HepG2 (cell line): Measurements from ENCODE around the gene OBP2B. TPM values are rescaled to one million over a fixed set of nuclear protein-coding genes. Genes with fewer than 3 reads are reported as not detected.

Experiments used
- AGO1 ChIP-seq: fragments of 200-400 bp; formaldehyde crosslinking; IDR thresholded peaks from 2 replicates; pipeline ENCODE4 v1.6.1; 2017; ENCODE audit warnings: mild to moderate bottlenecking, low read depth, low read length, moderate library complexity; ENCODE audit not compliant: poor library complexity, severe bottlenecking
- ATF5 ChIP-seq: sonication (generic); formaldehyde crosslinking; IDR thresholded peaks from 2 replicates; pipeline ENCODE4 v1.4.0; 2020; ENCODE audit warnings: mild to moderate bottlenecking, low read depth, missing genetic modification reagents
- ATM ChIP-seq: fragments of 450-650 bp; IDR thresholded peaks from 2 replicates; pipeline ENCODE4 v1.7.1; 2017; ENCODE audit warnings: mild to moderate bottlenecking, borderline replicate concordance
- CCAR2 ChIP-seq: fragments of 200-400 bp; formaldehyde crosslinking; optimal IDR thresholded peaks from 2 replicates; pipeline ENCODE3; 2018; ENCODE audit warnings: low read depth, mild to moderate bottlenecking, low read length, moderate library complexity
- CENPBD1 ChIP-seq: sonication (generic); formaldehyde crosslinking; IDR thresholded peaks from 2 replicates; pipeline ENCODE4 v1.8.0; 2022; ENCODE audit warnings: missing genetic modification reagents, low read depth, mild to moderate bottlenecking, borderline replicate concordance
- FOXK1 ChIP-seq: sonication (generic); formaldehyde crosslinking; IDR thresholded peaks from 2 replicates; pipeline ENCODE4 v1.4.0; 2020; ENCODE audit warnings: low read depth, missing genetic modification reagents, borderline replicate concordance
- NR2F6 ChIP-seq, 2 experiments: IDR thresholded peaks; 2 replicates each; pipeline ENCODE4 v1.6.1; 2016; ENCODE audit warnings: antibody characterized with exemption in 1 of 2, mild to moderate bottlenecking in 1 of 2
- PATZ1 ChIP-seq: sonication (generic); formaldehyde crosslinking; IDR thresholded peaks from 2 replicates; pipeline ENCODE4 v1.4.0; 2020; ENCODE audit warnings: missing genetic modification reagents
- PAWR ChIP-seq: sonication (generic); formaldehyde crosslinking; IDR thresholded peaks from 2 replicates; pipeline ENCODE4 v1.4.0; 2020; ENCODE audit warnings: missing genetic modification reagents, mild to moderate bottlenecking, borderline replicate concordance
- TRIM22 ChIP-seq: fragments of 450-650 bp; IDR thresholded peaks from 2 replicates; pipeline ENCODE4 v1.6.1; 2017
- USF2 ChIP-seq, 2 experiments: sonication (generic) in 1 of 2; formaldehyde crosslinking in 1 of 2; IDR thresholded peaks; 2 replicates each; pipeline versions ENCODE4 v1.5.1 to v1.6.1; 2011 to 2020; ENCODE audit warnings: borderline replicate concordance in 1 of 2, low read depth in 1 of 2, low read length in 1 of 2, mild to moderate bottlenecking in 1 of 2, missing genetic modification reagents in 1 of 2, moderate library complexity in 1 of 2
- ZBTB25 ChIP-seq: IDR thresholded peaks from 2 replicates; pipeline ENCODE4 v1.6.1; 2018; ENCODE audit warnings: missing genetic modification reagents
- ZFP36 ChIP-seq: fragments of 150-350 bp; IDR thresholded peaks from 2 replicates; pipeline ENCODE4 v1.6.1; 2018; ENCODE audit warnings: borderline replicate concordance, low read length, low read depth; ENCODE audit not compliant: partially characterized antibody
- ZFP62 ChIP-seq: sonication (generic); formaldehyde crosslinking; IDR thresholded peaks from 2 replicates; pipeline ENCODE4 v1.4.0; 2020; ENCODE audit warnings: missing genetic modification reagents
- ZNF207 ChIP-seq: fragments of 450-650 bp; IDR thresholded peaks from 2 replicates; pipeline ENCODE4 v1.6.1; 2016; ENCODE audit warnings: antibody characterized with exemption, borderline replicate concordance
- ZNF235 ChIP-seq: sonication (generic); formaldehyde crosslinking; IDR thresholded peaks from 2 replicates; pipeline ENCODE4 v1.8.1; 2023; ENCODE audit warnings: mild to moderate bottlenecking, missing genetic modification reagents, borderline replicate concordance
- ZNF644 ChIP-seq: IDR thresholded peaks from 2 replicates; pipeline ENCODE4 v1.6.1; 2016; ENCODE audit warnings: low read depth
- polyA plus RNA-seq, 8 experiments: library from polyadenylated mRNA; depleted of rRNA in 3 of 8; stranded (reverse) in 7 of 8; unstranded in 1 of 8; fragments of >200 nt; fragmentation: Illumina TruSeq in 4 of 8; extraction: Trizol in 4 of 8; gene quantifications; 2 replicates each; pipeline versions ENCODE4 v1.2.1 to v1.2.3, GENCODE V29; 2011 to 2016; ENCODE audit warnings: low read depth in 4 of 8, missing spikeins in 1 of 8, mixed read lengths in 1 of 8; ENCODE audit not compliant: insufficient read depth in 1 of 8
- total RNA-seq, 5 experiments: library from RNA; depleted of rRNA; stranded (reverse); fragments of >200 nt; fragmentation: Illumina TruSeq; extraction: Trizol; gene quantifications; 2 replicates each; pipeline ENCODE4 v1.2.3, GENCODE V29; 2016; ENCODE audit warnings: low read depth in 1 of 5

Gene OBP2B
- total and polyA plus RNA-seq, 2 of the 13 experiments (the other 11 are each of a cell fraction or from before 2014, with no cell fraction given), result not detected

GRCh38 chr9:133160742-133161546 is 48.1 kb downstream of the OBP2B start (continued):
- TF ChIP-seq CENPBD1 (no peak), ZFP62 (no peak), CCAR2 (no peak), PATZ1 (no peak), ZNF207 (no peak), NR2F6 (IDR thresholded peaks at IDR 0.05) (peak; percentile 57; the same call in 1 of the 2 replicates), NR2F6 (CRISPR knock-in tag; IDR thresholded peaks at IDR 0.05) (peak; percentile 59), FOXK1 (CRISPR knock-in tag) (peak; percentile 65; the same call in 1 of the 2 replicates), ZNF644 (CRISPR knock-in tag) (0 out of 2 replicates have a peak, but pooled peaks have one; percentile 11), ZNF235 (CRISPR knock-in tag) (no peak), USF2 (IDR thresholded peaks at IDR 0.05; ENCODE audit: low read depth, low read length) (0 out of 2 replicates have a peak, but pooled peaks have one; percentile 22), USF2 (CRISPR knock-in tag; IDR thresholded peaks at IDR 0.05; ENCODE audit: borderline replicate concordance) (peak; percentile 33; the same call in 1 of the 2 replicates), ATM (no peak), PAWR (CRISPR knock-in tag) (no peak), TRIM22 (no peak), ZFP36 (no peak), ATF5 (CRISPR knock-in tag) (no peak), AGO1 (no peak), ZBTB25 (no peak)
